ENCODE data around the gene RPS4Y1. TPM values are rescaled to one million over a fixed set of nuclear protein-coding genes. Genes with fewer than 3 reads are reported as not detected.

Gene RPS4Y1
- 0.12 and 0.49 TPM in 2 replicates for total RNA-seq

GRCh38 chrY:2841471-2841893, at the start of gene RPS4Y1:
Gene RPS4Y1, plus strand, starts transcription at chrY:2841602. Its CDS starts 23 bp downstream, at chrY:2841625.

Small RNAs within 50 kb of the gene (small RNA-seq; reads per million reads assigned to genes)
- not detected for gene TOMM22P2

Other genes with a start within 250 kb of the RPS4Y1 start
- not detected in 2 replicates for gene SRY, start 53.9 kb upstream of the RPS4Y1 start, total RNA-seq
- gene ZFY, start 93.8 kb downstream of the RPS4Y1 start, total RNA-seq, result not detected in 2 replicates

All from hair follicle dermal papilla cell (primary cell).